GM06990 (cell line): ENCODE results near the gene OR2J1.

ENCODE experiments used
- DNase-seq: peaks from one replicate; pipeline ENCODE4 v3.0.0-alpha.2; 2011; ENCODE audit not compliant: insufficient read length; ENCODE audit errors: extremely low read depth
- H3K27me3 ChIP-seq: replicated peaks from 2 replicates; pipeline ENCODE4 v1.6.0; 2011; ENCODE audit warnings: low read length; ENCODE audit not compliant: control insufficient read depth, insufficient read depth
- H3K36me3 ChIP-seq: 2 replicates; pipeline ENCODE4 v1.5.1; 2011; ENCODE audit warnings: low read length; ENCODE audit not compliant: control insufficient read depth, insufficient read depth
- H3K4me3 ChIP-seq: replicated peaks from 2 replicates; pipeline ENCODE4 v1.5.1; 2011; ENCODE audit warnings: low read depth, mild to moderate bottlenecking, control low read depth, low read length
- CTCF ChIP-seq: IDR thresholded peaks from 2 replicates; pipeline ENCODE4 v1.5.1; 2011; ENCODE audit warnings: low read length, control low read depth, mild to moderate bottlenecking, inconsistent platforms; ENCODE audit not compliant: insufficient read depth, poor library complexity, severe bottlenecking

Gene OR2J1

GRCh38 chr6:29099190-29099589 is at the start of gene OR2J1:
OR2J1 (plus strand) TSS chr6:29099490; CDS start chr6:29100943, 1,453 bp downstream.
- Histone ChIP-seq H3K36me3 (no peaks in the 10 kb centered on the region), H3K4me3 (no peak within 1 kb of the TSS), H3K27me3 (no peaks in the 10 kb centered on the region)
- TF ChIP-seq CTCF = no peak
- DNase-seq = no peak

DNA sequence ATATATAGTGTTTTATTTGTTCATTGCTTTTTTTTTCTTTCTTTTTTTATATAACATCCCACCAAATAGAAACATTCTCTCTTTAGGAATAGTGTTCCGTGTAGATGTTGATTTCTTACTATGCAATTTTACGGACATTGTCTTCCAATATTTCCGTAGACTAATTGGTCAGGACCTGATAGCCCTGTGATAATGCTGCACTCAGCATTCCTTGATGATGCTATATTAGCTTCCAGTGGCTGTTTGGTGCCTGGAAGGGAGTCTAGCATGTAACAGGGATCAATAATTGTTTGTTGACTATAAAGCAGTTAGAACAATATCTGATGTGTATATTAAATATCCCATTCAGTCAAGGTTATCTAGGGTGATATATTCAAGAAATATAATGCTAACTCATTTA is 47.6 kb upstream of the OR2J1 start:
- H3K36me3 ChIP-seq = no peaks in the 10 kb centered on the region
- no peak for TF ChIP-seq CTCF
- H3K27me3 ChIP-seq = no peaks in the 10 kb centered on the region

DNA sequence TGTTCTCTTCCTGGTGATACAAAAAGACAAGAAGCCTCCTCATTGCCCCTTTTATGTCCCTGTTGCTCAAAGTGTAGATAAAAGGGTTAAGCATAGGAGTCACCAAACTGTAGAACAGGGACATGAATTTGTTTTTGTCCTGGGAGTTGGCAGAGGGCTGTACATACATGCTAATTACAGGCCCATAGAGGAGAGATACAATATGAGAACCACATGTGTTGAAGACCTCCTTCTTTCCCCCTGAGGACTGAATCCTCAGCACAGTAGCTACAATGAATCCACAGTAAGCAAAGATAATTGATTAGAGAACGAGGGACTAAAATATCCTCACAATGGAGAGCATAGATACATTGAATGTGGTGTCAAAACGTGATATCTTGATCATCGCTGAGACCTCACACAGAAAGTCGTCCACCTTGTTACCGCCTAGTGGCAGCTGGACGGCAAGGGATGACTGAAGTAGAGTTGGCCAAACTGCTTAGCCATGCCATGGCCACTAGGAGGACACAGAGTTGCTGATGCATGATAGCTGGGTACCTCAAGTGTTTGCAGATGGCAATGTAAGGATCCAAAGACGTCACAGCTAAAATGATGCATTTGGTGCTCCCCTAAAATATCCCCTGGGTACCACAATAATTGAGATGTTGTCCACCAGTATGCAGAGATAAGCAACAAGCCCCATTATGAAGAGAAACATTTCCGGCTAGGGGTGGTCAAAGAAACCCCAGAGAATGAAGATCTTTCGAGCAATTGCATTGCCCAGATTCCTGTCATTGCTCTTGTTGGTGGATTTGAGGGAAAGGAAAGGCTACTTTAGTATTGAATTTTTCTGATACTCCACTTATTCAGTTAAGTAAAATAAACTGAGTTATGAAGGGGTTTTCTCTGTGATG is 27.2 kb upstream of the OR2J1 start:
- no peaks in the 10 kb centered on the region for H3K27me3 ChIP-seq
- peak; percentile 67 for TF ChIP-seq CTCF
- no peak for DNase-seq
- H3K4me3 ChIP-seq = no peak overlapping the region
- H3K36me3 ChIP-seq = no peaks in the 10 kb centered on the region

More for the DNA sequence above, 47.6 kb upstream of the OR2J1 start:
- no peak overlapping the region for H3K4me3 ChIP-seq
- DNase-seq = no peak

DNA sequence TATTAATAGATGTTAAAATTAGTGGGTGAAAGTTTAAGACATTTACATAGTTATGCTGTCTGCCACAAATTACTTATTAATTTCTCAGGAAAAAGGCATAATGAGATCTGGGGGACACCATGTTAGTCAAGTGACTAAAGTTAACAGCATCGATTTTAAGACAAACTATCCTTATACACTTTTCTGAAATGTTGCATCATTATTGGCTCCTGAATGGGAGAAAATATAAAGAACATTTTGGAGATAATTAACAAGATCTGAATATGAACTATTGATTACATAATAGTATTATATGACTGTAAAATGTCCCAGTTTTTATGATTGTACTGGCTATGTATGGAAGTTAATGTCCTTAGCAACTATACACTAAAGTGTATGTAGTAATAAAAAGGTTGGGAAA is 20.1 kb upstream of the OR2J1 start:
- H3K4me3 ChIP-seq = no peak overlapping the region
- DNase-seq = no peak
- TF ChIP-seq CTCF = no peak
- no peaks in the 10 kb centered on the region for H3K27me3 ChIP-seq
- H3K36me3 ChIP-seq = no peaks in the 10 kb centered on the region

DNA sequence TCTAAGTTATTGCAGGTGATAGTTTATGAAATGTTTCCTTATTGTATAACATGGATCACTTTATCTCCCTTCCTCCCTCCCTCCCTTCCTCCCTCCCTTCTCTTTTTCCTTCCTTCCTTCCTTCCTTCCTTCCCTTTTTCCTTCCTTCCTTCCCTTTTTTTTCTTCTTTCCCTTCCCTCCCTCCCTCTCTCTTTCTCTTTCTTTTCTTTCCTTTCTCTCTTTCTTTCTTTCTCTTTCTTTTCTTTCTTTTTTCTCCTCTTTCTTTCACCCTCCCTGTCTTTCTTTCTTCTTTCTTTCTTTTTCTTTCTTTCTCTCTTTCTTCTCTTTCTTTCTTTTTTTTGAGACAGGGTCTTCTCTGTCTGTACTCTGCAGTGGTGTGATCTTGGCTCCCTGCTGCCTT is 18.0 kb upstream of the OR2J1 start:
- no peaks in the 10 kb centered on the region for H3K36me3 ChIP-seq
- DNase-seq = no peak
- H3K27me3 ChIP-seq = no peaks in the 10 kb centered on the region
- no peak overlapping the region for H3K4me3 ChIP-seq
- no peak for TF ChIP-seq CTCF

DNA sequence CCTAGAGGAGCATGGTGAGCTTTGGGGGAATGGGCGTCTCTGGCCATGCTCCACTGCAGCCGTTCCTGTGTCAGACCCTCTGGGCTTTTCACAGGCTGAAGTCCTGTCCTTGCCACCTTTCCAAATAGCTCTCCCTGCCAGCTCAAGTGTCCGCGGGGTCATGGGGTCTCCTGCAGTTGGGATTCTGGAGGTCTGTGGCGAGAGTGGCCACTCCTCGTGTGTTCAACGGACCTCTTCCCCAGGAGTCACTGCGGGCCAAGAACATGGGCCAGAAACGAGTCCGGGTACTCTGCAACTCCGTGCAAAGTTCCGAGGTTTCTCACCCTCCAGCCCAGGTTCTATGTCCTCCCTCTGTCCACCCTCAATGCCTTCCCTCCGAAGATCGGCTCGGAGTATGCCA is 16.8 kb upstream of the OR2J1 start:
- no peak for TF ChIP-seq CTCF
- DNase-seq = no peak
- H3K27me3 ChIP-seq = no peaks in the 10 kb centered on the region
- no peak overlapping the region for H3K4me3 ChIP-seq
- no peaks in the 10 kb centered on the region for H3K36me3 ChIP-seq
